GM23248 (cell line): ENCODE measurements around the gene INSL3. TPM values are rescaled to one million over a fixed set of nuclear protein-coding genes. Genes with fewer than 3 reads are reported as not detected.
"Not testable (repeated sequence)": the region's sequence is repeated elsewhere in the genome, so short reads cannot be mapped to it uniquely, and the experiment has no call there.

Source experiments
- DNase-seq: peaks from one replicate; pipeline ENCODE4 v3.0.0-alpha.2; 2015
- H2AFZ ChIP-seq: fragments of 200-600 bp; sonication (generic); 2 replicates; pipeline ENCODE4 v1.6.1; 2016; ENCODE audit warnings: antibody characterized with exemption
- H3F3A ChIP-seq: fragments of 200-600 bp; sonication (generic); 2 replicates; pipeline ENCODE4 v1.6.1; 2016; ENCODE audit warnings: mild to moderate bottlenecking, antibody characterized with exemption, mixed run types; ENCODE audit not compliant: insufficient read depth
- H3K27ac ChIP-seq: fragments of 200-600 bp; sonication (generic); 2 replicates; pipeline ENCODE4 v1.5.1; 2016; ENCODE audit warnings: mild to moderate bottlenecking
- H3K27me3 ChIP-seq: fragments of 200-600 bp; sonication (generic); replicated peaks from 2 replicates; pipeline ENCODE4 v1.6.1; 2016; ENCODE audit warnings: mild to moderate bottlenecking; ENCODE audit not compliant: insufficient read depth
- H3K36me3 ChIP-seq: fragments of 200-600 bp; sonication (generic); 2 replicates; pipeline ENCODE4 v1.6.1; 2016; ENCODE audit warnings: low read depth, mild to moderate bottlenecking
- H3K4me1 ChIP-seq: fragments of 200-600 bp; sonication (generic); 2 replicates; pipeline ENCODE4 v1.6.1; 2016; ENCODE audit warnings: mild to moderate bottlenecking; ENCODE audit not compliant: insufficient read depth
- H3K4me2 ChIP-seq: fragments of 200-600 bp; sonication (generic); one replicate; pipeline ENCODE4 v1.6.1; 2016; ENCODE audit warnings: mild to moderate bottlenecking; ENCODE audit not compliant: unreplicated experiment
- H3K4me3 ChIP-seq: fragments of 200-600 bp; sonication (generic); 2 replicates; pipeline ENCODE4 v1.5.1; 2016; ENCODE audit warnings: mild to moderate bottlenecking
- H3K79me2 ChIP-seq: fragments of 200-600 bp; sonication (generic); 2 replicates; pipeline ENCODE4 v1.6.1; 2016; ENCODE audit warnings: mild to moderate bottlenecking; ENCODE audit not compliant: insufficient read depth
- H3K9ac ChIP-seq: fragments of 200-600 bp; sonication (generic); 2 replicates; pipeline ENCODE4 v1.6.1; 2016; ENCODE audit warnings: mild to moderate bottlenecking
- H3K9me2 ChIP-seq: fragments of 200-600 bp; sonication (generic); 2 replicates; pipeline ENCODE4 v1.6.1; 2016; ENCODE audit warnings: mixed run types, mild to moderate bottlenecking, moderate library complexity; ENCODE audit not compliant: insufficient read depth
- H3K9me3 ChIP-seq: fragments of 200-600 bp; sonication (generic); one replicate; pipeline ENCODE4 v1.6.1; 2017; ENCODE audit warnings: low read depth
- H4K20me1 ChIP-seq: fragments of 200-600 bp; sonication (generic); 2 replicates; pipeline ENCODE4 v1.6.0; 2016; ENCODE audit not compliant: insufficient read depth
- EZH2 ChIP-seq: fragments of 200-600 bp; sonication (generic); IDR thresholded peaks from 2 replicates; pipeline ENCODE4 v1.6.1; 2018; ENCODE audit warnings: antibody characterized with exemption, mild to moderate bottlenecking; ENCODE audit not compliant: insufficient read depth, poor library complexity, severe bottlenecking
- EZH2phosphoT487 ChIP-seq: fragments of 200-600 bp; sonication (generic); IDR thresholded peaks from 2 replicates; pipeline ENCODE4 v1.6.1; 2018; ENCODE audit warnings: antibody characterized with exemption, moderate library complexity, mild to moderate bottlenecking, low read depth; ENCODE audit not compliant: insufficient read depth
- WGBS, 2 experiments: methylation state at CpG; one replicate each; pipeline ENCODE4 v1.1.6; 2015 to 2017; ENCODE audit warnings: low lambda C conversion rate in 2 of 2, low coverage in 1 of 2; ENCODE audit errors: missing lambda C conversion rate in 2 of 2; 5-methylcytosine and 5-hydroxymethylcytosine counted together
- in situ Hi-C: fragments of 300-500 bp; cut with MboI; formaldehyde crosslinking; loops from 2 replicates; pipeline ENCODE4 v1.15.0; 2020
- polyA plus RNA-seq: library from polyadenylated mRNA; unstranded; fragments of >200 nt; fragmentation: Nextera tagmentation; extraction: Ambion mirVana; gene quantifications from 2 replicates; pipeline ENCODE4 v1.2.1, GENCODE V29; 2016
- total RNA-seq: library from RNA; depleted of rRNA; stranded (reverse); fragments of >200 nt; shearing (Covaris generic); gene quantifications from 2 replicates; pipeline ENCODE4 v1.2.3, GENCODE V29; 2014

The INSL3 gene
- total and polyA plus RNA-seq, 2 experiments from 2014 or later: not detected

DNA sequence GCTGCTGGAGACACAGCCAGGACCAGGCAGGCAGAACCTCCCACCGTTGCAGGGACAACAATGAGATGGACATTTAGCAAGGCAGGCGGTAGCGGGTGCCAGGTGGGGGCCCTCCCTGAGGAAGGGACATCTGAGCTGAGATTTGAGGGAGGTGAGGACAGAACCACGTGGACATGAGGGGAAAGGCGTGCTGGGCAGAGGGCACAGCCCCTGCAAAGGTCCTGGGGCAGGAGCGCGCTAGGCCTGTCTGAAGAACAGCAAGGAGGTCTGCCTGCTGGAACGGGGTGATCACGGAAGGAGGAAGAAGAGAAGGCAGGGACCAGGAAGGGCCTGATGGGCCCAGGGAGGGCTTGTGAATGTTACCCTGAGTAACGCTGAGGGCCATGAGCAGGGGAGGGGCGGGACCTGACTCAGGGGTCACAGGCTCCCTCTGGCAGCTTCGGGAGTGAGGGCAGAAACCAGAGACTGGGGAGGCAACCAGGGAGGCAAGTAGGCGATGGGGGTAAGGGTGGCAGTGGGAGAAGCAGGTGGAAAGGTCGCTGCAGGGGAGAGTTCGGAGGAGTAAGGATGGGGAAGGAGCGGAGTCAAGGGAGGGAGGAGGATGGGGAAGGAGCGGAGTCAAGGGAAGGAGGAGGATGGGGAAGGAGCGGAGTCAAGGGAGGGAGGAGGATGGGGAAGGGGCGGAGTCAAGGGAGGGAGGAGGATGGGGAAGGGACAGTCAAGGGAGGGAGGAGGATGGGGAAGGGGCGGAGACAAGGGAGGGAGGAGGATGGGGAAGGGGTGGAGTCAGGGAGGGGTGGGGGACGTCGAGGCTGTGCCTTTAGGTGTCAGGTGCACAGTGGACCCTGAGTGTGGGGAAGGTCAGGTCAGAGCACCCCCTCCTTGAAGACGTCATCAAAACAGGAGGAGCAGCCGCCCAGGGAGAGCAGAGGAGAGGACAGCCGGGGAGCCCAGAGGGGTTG is 42.1 kb downstream of the INSL3 start:
- Histone ChIP-seq H2AFZ (peak overlapping the region; percentile 57), H4K20me1 (no peaks in the 10 kb centered on the region), H3K79me2 (no peaks in the 10 kb centered on the region), H3K4me2 (peak overlapping the region; percentile 14), H3K9me2 (no peaks in the 10 kb centered on the region), H3F3A (no peaks in the 10 kb centered on the region), H3K36me3 (no peaks in the 10 kb centered on the region), H3K9me3 (no peaks in the 10 kb centered on the region), H3K27me3 (no peaks in the 10 kb centered on the region), H3K9ac (no peak overlapping the region), H3K27ac (no peak overlapping the region), H3K4me1 (no peaks in the 10 kb centered on the region), H3K4me3 (no peak overlapping the region)
- peak; percentile 62 for DNase-seq
- TF ChIP-seq EZH2phosphoT487: no peak
- 22 to 28% methylated on average over 18 to 25 of the region's 25 CpGs for WGBS, 2 experiments
- in situ Hi-C loops: no loop called here

GRCh38 chr19:17778251-17778967 is 42.9 kb downstream of the INSL3 start:
- TF ChIP-seq EZH2phosphoT487 (no peak), EZH2 (no peak)
- H3K36me3 ChIP-seq: no peaks in the 10 kb centered on the region
- no peak overlapping the region; the same call in 1 of the 2 replicates for H3K4me3 ChIP-seq
- H3K9me2 ChIP-seq: no peaks in the 10 kb centered on the region
- H3K9me3 ChIP-seq: no peaks in the 10 kb centered on the region
- H3K4me2 ChIP-seq: peak overlapping the region; percentile 14
- in situ Hi-C loops: no loop called here
- H3K9ac ChIP-seq: no peak overlapping the region
- H2AFZ ChIP-seq: peak overlapping the region; percentile 57
- no peaks in the 10 kb centered on the region for H4K20me1 ChIP-seq
- H3K27me3 ChIP-seq: no peaks in the 10 kb centered on the region
- H3K79me2 ChIP-seq: no peaks in the 10 kb centered on the region
- H3K27ac ChIP-seq: no peak overlapping the region
- 8 to 12% methylated on average over 23 to 37 of the region's 37 CpGs for WGBS, 2 experiments
- no peaks in the 10 kb centered on the region for H3F3A ChIP-seq
- H3K4me1 ChIP-seq: no peaks in the 10 kb centered on the region
- DNase-seq: peak; percentile 69

DNA sequence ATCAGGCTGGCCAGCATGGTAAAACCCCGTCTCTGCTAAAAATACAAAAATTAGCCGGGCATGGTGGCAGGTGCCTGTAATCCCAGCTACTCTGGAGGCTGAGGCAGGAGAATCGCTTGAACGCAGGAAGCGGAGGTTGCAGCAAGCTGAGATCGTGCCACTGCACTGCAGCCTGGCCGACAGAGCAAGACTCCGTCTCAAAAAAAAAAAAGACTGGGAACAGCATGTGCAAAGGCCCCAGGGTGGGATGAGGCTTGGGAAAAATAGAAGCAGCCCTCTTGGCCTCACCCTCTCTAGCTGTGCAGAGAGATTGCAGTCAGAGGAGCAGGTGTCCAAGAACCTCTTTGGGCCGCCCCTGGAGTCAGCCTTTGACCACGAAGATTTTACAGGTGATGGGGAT is 43.5 kb downstream of the INSL3 start:
- H4K20me1 ChIP-seq, H3K9me3 ChIP-seq, H2AFZ ChIP-seq, H3K36me3 ChIP-seq, H3F3A ChIP-seq, H3K4me1 ChIP-seq, in situ Hi-C loops, H3K27me3 ChIP-seq, H3K27ac ChIP-seq, H3K9ac ChIP-seq, H3K4me3 ChIP-seq, H3K79me2 ChIP-seq, DNase-seq, H3K9me2 ChIP-seq, H3K4me2 ChIP-seq: not testable (repeated sequence)
- 60 to 71% methylated on average over 10 of the region's 10 CpGs for WGBS, 2 experiments

- H3K27ac ChIP-seq: no peak overlapping the region
- no peaks in the 10 kb centered on the region for H3K79me2 ChIP-seq
- no peaks in the 10 kb centered on the region for H3F3A ChIP-seq
- no peaks in the 10 kb centered on the region for H3K9me3 ChIP-seq
- no peak overlapping the region for H2AFZ ChIP-seq
- H3K9me2 ChIP-seq: no peaks in the 10 kb centered on the region
- H3K9ac ChIP-seq: no peak overlapping the region
- H3K4me1 ChIP-seq: no peaks in the 10 kb centered on the region
- H4K20me1 ChIP-seq: no peaks in the 10 kb centered on the region
- DNase-seq: peak; percentile 52
- H3K36me3 ChIP-seq: no peaks in the 10 kb centered on the region
- TF ChIP-seq EZH2phosphoT487: no peak
- no peak for TF ChIP-seq EZH2
- H3K4me2 ChIP-seq: no peak overlapping the region
- in situ Hi-C loops: no loop called here
- no peak overlapping the region for H3K4me3 ChIP-seq
- 62 to 63% methylated on average over 21 to 26 of the region's 27 CpGs for WGBS, 2 experiments
- no peaks in the 10 kb centered on the region for H3K27me3 ChIP-seq
Observed at GRCh38 chr19:17775991-17776803, 45.1 kb downstream of the INSL3 start.
